ENCODE measurements around the gene FAM3C. TPM values are rescaled to one million over a fixed set of nuclear protein-coding genes. Genes with fewer than 3 reads are reported as not detected.

Gene FAM3C
- total RNA-seq, 1 donor from 2014 or later, result 31.3 TPM

DNA sequence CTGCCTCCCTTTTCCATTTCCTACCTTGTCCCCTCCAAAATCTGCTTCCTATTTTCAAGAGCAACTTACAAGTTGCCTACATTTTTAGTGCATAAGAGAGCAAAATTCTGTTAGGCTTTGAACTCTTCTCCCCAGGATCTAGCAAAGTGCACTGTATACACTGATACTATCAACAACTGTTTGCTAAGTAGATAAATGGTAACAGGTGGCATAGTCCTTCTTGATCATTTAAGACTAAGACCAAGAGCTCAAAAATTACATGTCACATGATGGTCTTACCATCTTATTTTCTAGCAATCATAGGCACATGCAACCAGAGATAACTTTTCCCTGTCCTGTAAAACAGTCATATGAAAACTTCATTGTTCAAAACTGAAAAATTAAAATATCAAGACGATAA is 16.2 kb downstream of the FAM3C start:
- DNase-seq (ENCODE audit: low read depth in 2 of 2), result no peak

DNA sequence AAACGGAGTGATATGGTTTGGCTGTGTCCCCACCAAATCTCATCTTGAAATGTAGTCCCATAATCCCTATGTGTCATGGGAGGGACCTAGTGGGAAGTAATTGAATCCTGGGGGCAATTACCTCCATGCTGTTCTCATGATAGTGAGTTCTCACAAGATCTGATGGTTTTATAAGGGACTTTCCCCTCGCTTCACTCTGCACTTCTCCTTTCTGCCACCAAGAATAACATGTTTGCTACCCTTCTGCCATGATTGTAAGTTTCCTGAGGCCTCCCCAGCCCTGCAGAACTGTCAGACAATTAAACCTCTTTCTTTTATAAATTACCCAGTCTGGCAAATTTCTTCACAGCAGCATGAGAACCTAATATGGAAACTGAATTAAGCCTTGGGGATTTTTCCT is 19.1 kb downstream of the FAM3C start:
- DNase-seq (ENCODE audit: low read depth in 2 of 2), result no peak

DNA sequence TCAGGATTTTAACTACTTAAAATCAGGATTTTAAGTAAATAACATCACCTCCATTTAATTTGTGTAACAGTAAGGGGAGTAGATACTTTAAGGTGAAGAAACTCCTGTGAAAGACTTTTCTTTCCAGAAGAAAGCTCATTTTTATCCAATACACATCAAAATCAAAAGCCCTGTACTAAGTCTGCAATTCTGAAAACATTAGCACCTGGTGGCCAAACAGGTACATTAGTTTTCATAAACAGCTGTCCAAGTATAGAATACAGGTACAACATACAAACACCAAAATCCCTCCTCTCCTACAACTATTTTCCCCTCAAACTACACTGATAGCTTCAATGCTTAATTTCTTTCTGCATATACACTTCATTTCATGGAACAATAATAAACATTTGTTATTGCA is 22.9 kb downstream of the FAM3C start:
- DNase-seq (ENCODE audit: low read depth in 2 of 2), result no peak

DNA sequence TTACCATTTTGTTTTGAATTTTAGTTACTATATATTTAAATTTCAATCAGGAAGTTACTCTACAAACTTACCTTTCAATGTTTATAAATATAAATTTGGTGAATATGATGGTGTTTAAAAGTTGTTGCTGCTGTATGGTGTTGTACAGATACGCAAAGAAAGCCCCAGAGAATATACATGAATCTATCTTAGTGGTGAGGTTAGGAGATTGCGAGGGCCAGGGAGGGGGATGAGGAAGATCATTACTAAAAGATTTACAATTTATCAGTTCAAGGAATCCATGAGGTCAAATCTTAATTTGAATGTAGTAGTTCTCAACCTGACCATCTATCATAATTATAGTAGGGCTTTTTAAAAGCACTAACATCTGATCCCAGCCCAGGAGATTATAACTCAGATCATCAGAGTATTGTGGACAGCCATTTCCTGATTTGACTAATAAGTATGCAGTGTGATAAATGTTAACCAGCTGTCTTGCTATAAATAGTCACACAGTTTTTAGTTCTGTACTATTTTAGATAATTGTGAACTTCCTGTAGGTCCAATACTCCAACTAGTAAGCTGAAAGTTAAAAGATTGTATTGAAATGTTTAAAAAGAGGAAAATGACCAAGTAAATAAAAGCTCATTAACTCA is 23.6 kb downstream of the FAM3C start:
- DNase-seq (ENCODE audit: low read depth in 2 of 2), result peak; percentile 11 to 85

DNA sequence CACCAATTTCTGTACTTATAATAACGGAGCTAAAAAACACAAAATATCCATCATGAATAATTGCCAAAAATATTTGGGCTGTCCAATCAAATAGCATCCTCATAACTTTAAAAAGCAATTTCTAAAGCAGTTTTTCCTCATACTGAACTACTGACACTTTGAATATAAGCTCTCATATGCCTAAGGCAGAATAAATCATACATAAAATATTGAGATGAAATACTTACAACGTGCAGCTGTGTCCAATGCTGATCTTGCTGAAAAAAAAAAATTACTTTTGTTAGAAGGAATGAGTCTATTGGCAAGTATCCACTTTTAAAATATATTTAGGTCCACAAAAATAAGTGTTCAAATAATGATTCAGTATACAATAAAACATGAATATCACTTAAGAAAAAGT is 24.2 kb downstream of the FAM3C start:
- no peak for DNase-seq (ENCODE audit: low read depth in 2 of 2)

DNA sequence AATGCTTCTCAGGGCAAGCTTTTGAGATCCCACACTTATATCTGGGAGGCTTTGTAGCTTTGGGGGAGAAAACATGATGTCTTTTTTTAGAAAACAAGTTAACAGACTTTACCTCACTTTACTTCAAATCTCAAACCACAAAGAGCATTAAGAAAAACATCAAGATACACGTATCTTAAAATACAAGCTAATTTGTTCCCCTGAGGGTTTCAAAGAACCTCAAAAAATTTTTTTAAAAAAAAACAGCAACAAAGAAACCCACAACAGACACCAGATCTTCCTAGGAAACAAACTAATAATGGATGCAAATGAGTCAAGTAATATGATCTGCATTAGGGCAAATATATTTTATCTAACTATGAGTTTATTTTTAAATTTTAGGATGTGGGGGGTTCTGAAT is 24.7 kb downstream of the FAM3C start:
- no peak for DNase-seq (ENCODE audit: low read depth in 2 of 2)

DNA sequence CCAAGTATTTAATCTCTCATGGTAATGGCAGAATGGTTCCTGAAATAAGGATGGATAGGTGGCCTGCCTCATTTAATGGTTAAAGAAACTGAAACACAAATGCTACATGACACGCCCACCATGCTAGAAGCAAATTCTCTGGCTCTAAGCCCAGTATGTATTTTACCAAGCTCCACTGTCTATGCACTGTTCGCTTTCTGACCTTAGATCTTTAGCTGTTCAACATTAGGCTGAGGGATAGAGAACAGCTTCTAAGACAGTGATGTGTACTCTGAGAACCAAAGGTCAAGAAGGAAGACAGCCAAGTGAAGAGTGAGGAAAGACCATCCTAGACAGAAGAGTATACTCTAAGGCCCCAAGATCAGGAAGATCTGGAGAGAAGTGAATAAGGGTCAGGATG is 26.6 kb downstream of the FAM3C start:
- peak; percentile 64 to 70 for DNase-seq (ENCODE audit: low read depth in 2 of 2)

DNA sequence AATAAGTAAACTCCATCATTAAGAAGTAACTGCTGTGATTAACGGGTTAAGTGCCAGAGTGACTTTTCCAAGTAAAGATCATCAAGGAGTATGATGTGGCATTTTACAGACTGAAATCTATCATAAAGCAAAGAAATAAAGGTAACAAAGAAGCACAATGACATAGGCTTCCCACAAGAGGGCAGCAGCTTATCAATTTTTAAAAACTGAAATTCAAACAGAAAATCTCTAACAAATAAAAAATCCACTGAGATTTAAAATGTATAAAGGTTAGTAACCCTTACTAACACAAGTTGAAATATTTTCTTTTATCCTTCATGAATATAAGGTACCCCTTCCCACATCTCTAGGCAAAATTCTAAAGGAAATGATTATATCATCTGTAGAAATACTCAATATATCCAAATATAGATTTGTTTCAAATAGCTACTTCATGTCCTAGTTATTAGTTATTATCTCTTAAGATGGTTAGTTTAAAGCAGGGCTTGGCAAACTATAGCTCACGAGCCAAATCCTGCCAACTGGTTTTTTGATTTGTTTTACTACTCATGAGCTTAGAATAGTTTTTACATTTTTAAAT is 29.2 kb downstream of the FAM3C start:
- DNase-seq (ENCODE audit: low read depth in 2 of 2), result peak; percentile 60 to 72

DNA sequence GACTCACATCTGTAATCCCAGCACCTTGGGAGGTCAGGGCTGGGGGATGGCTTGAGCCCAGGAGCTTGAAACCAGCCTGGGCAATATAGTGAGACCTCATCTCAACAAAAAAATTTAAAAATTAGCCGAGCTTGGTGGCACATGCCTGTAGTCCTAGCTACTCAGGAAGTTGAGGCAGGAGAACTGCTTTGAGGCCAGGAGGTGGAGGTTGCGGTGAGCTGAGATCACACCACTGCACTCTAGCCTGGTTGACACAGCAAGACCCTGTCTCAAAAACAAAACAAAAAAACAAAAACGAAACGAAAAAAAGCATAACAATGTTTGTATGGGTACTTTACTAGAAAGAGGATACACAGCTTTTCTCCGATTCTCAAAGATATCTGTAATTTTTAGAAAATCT is 35.5 kb downstream of the FAM3C start:
- DNase-seq (ENCODE audit: low read depth in 2 of 2), result no peak

DNA sequence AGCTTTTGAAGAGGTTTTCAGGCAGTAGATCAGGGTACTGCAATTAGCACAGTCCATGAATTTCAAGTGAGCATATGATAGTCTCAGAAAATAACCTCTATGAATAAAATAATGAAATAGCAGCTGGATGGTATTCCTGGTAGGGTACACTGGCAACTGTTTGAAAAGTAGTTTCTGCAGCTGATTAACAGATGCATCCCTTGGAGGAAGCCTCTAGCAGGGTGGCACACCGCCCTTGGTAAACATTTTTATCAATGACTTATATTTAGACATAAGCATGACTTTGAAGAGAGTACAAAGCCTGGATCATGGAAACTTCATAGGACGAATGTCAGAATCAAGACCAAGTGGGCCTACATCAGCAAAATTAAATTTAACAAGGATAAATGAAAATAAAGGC is 40.5 kb downstream of the FAM3C start:
- DNase-seq (ENCODE audit: low read depth in 2 of 2), result no peak

DNA sequence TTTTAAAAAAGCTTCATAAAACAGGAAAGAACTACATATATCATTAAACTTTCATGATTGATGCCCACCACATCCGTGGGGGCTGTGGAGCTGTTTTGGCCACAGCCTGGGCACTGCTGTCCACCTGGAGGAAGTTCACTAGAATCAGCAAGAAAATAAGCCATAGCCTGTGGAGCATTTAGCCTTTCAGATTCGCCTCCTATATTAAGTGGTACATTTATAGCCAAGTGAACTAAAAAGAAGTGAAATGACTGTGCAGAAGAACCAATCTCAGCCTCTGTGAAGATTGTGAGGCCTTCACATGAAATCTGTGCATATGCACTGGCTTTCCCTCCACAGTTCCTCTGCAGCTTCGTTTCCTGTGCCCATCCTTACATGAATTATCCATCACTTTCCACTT is 43.8 kb downstream of the FAM3C start:
- no peak for DNase-seq (ENCODE audit: low read depth in 2 of 2)

DNA sequence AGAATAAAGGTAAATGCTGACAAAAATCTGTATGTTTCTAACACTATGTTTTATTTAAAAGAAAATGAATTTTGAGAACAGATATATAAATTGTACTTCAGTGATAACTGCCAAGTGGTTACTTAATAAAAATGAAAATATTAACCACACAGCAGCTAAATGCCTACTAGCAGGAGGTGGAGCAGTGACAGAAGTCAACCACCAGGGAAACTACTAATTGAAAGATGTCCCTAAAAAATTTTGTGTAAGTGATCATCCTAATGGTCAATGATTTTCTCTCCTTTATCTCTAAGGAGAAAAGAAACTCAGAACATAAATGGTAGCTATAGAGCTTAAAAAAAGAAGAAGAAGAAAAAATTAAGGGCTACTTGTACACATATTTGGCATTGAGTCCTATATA is 44.4 kb downstream of the FAM3C start:
- DNase-seq (ENCODE audit: low read depth in 2 of 2), result no peak

DNA sequence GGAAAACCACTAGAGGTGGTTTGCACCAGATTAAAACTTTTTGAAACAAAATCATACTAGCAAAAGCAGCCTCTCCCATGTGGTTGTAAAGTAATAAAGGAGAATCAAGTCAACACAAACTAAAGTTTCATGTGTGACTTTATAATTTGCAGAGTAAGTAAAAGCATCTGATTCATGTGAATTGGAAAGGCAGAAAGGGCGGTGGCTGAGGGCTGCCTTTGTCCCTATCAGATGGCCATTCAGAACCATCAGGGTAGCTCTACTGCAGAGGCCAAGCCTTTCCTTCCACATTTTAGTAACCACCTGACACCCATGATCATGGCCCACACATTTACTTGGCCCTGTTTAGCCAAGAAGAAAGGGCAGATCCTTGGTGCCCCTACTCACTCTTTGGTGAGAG is 51.6 kb downstream of the FAM3C start:
- DNase-seq (ENCODE audit: low read depth in 2 of 2), result no peak

DNA sequence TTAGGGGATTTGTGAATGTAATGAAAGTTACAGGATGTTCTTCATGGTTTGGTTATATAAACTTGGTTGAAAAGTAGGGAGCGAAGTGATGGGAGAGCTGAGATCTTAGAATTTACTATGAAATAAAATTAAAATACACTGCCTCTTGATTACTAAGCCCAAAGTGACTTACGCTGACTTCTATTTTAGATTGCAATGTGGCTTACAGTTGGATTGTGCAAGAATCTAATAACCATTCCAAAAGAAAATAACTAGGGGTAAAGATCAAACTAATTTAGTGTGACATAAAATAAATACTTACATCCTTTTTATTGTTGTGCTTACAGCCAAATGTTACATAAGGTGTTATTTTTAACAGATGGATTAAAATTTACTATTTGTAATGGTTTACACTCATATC is 52.0 kb downstream of the FAM3C start:
- no peak for DNase-seq (ENCODE audit: low read depth in 2 of 2)

DNA sequence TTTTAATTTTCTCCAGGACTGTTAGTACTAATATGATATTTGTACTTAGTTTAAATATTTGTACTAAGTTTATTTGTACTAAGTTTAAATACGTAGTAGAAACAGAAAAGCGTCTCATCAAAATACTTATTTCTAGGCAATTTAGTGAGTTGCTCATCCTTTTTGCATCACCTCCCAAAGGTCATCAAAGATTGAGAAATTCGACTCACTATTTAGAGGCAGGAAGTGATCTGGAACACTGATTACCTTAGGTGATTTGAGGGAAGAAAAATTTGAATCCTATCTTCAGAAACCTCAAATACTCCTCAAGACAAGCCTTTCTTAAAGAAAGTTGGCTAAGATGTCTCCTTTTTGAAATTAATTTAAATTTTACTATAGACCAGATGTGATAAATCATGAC is 52.8 kb downstream of the FAM3C start:
- no peak for DNase-seq (ENCODE audit: low read depth in 2 of 2)

DNA sequence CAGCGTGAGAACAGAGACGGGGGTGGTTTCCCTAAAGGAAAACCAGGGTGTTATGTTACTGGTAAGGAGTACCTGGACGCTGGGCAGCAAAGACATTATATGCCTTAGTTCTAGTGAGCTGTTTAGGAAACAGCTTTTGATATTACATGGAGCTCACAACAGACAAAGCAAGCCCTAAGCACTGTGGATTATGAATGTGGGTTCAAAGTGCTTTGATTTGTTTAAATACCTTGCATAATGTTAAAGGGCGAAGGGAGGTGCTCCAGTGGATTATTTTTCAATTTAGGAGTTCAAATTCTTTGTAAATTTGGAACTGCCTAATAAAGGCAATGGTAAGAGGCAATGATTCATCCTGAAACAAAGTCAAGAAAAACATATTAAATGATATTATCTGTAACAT is 53.5 kb downstream of the FAM3C start:
- DNase-seq (ENCODE audit: low read depth in 2 of 2), result no peak

DNA sequence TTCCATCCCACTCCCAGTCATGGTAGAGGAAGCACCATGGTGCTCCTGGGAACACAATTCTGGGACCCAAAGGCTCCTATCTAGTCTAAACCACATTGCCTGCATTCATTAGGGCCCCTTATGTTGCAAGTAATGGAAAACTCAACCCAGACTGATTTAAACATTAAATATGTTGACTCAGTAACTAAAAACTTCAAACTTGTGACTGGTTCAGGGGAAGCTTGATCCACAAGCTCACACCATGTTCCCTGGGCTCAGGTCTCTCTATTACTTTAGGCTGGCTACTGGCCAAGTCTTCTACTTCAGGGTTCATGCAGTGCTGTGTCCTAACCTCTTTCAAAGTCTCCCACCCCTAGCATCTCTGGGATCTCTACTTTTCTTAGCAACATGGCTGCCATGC is 54.2 kb downstream of the FAM3C start:
- DNase-seq (ENCODE audit: low read depth in 2 of 2), result no peak

DNA sequence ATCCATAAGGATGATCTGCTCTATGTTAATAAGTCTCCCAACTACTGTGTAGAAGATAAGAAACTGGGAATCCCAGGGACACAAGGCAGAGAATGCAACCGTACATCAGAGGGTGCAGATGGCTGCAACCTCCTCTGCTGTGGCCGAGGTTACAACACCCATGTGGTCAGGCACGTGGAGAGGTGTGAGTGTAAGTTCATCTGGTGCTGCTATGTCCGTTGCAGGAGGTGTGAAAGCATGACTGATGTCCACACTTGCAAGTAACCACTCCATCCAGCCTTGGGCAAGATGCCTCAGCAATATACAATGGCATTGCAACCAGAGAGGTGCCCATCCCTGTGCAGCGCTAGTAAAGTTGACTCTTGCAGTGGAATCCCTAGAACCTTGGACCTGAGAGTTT is 57.0 kb downstream of the FAM3C start:
- DNase-seq (ENCODE audit: low read depth in 2 of 2), result no peak

DNA sequence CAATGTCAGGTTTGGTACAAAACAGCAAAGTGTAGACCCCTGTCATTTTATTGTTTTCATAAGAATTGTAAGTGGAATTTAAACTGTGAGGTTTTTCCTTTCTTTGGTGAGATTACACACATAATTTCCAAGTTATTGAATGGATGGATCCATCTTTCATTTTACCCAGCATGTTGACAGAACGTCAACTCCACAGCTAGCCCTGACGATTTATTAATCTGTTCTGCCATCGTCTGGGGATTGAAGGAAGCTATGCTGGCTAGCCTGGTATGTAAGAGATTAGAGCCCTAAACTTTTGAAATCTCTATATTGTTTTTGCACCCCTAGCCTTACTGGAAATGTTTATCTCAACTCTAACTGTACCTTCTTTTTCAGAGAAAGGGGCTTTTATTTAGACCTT is 58.7 kb downstream of the FAM3C start:
- no peak for DNase-seq (ENCODE audit: low read depth in 2 of 2)

DNA sequence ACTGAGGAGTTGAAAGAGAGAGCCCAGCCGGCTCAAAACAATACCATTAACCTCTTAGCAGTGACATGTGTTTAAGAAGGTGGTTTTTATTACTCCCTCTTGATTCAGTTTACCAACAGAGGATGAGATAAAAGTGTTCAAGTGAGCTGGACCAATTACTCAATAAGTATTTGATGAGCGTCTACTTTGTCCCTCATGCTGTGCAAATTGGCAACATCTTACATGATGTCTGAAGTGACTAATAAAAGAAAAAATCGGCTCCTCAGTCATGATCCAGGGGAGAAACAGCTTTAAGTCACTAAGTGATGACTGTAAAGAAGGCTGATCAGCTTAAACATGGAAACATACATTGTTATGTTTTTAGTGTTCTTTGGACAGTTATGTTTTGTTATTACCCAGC is 59.5 kb downstream of the FAM3C start:
- no peak for DNase-seq (ENCODE audit: low read depth in 2 of 2)

DNA sequence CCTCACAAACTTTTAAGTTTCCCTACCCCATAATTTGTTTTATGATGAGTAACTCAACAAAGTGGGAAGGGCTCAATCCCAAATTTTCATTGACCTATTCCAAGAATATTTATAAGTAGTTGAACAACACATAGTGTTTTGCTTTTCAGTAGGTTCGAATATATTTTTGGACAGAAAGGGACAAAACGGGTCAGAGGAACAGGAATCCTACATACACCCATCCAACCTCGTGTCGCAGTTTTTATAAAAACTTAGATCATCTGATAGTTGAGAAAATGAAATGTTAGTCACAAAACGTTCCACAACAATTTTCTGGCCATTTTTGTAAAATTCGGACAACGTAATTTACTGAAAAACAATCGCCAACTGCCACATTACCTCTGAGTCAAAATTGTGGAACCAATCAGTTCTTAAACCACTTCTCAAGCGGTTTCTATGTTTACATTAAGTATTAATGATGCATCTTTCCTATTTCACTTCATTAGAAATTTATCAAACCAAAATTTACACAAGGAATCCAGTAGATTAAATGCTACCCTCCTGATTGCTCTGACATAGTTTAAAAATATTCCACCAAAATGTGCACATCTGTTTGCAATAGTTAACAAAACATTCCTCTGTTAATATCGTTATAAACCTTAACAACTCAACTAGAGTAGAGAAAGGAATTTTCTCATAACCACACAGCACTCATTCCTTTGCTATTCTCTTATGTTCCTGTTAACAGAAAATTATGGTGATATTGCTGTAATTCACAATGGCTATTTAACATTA is 61.0 kb downstream of the FAM3C start:
- no peak for DNase-seq (ENCODE audit: low read depth in 2 of 2)

DNA sequence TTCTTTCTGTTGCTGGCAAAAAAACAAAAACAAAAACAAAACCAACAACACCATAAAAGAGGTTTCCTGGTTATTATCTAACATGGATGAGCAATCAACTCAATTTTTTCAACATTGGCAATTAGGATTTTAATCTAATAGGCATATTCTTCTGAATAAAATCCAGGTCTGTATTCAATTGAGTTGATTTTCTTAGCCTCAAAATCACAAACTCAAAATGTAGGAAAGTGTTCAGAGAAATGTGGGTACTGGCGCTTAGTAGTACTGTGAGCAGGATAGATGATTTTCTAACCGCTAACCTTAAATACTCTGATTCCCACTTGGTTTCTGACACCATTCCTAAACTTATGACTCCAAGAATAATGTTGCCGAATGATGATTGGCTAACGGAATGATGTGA is 61.7 kb downstream of the FAM3C start:
- no peak for DNase-seq (ENCODE audit: low read depth in 2 of 2)

DNA sequence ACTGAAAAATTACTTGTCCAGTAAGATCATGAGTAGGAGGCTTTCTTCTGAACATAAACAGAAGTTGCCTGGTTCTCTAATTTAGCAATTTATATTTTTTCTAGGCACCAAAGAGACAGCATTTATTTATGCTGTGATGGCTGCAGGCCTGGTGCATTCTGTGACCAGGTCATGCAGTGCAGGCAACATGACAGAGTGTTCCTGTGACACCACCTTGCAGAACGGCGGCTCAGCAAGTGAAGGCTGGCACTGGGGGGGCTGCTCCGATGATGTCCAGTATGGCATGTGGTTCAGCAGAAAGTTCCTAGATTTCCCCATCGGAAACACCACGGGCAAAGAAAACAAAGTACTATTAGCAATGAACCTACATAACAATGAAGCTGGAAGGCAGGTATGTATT is 64.5 kb downstream of the FAM3C start:
- no peak for DNase-seq (ENCODE audit: low read depth in 2 of 2)
